GM21717 (cell line): Measurements from ENCODE around the gene HDHD5.

Source experiments
- ATAC-seq: cut with Tn5 transposase; IDR thresholded peaks from one replicate; pipeline ENCODE4 v1.9.1; 2021; ENCODE audit warnings: mild to moderate bottlenecking, moderate library complexity; ENCODE audit not compliant: unreplicated experiment

The HDHD5 gene

DNA sequence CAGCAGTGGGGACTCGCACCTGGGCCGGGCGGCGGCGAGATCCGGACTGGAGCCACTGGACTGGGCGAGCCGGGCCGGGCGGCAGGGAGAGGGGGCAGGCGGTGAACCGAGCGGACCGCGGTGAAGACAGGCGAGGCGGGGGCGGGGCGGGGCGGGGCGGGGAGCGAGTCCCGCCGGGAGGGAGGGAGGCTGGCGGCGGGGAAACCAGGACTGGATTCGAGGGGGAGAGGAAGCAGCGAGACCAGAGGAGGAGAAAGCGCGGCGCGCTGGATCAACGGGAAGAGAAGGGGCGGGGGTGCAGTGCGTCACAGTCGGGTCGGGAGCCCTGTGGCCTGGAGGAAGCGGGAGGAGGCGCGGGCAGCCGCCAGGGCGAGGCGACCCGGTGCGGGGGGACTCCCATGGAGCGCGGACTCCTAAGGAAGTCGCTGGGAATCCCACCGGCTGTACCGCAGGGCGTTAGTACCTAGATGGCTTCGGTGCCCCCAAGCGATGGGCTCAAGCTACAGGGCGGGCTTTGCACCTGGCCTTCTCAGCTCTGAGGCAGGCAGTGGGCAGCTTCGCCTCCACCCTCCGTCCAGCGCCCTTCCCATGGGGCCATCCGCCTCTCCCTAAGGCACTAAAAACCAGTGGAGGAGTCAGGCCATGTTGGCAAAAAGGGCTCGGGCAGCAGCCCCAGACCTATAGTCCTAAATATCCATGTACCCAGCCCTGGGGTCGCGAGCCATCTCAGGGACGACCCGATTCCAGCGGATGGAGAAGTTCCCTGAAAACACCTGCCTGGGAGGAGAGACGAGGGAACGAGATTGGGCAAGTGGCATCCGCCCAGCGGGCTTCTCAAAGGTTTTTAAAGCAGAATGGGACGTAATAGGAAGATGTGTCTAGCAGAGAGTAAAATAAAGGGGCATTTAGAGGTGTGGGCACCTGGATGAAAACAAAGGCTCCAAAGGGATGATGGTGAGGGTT lies 37.6 kb downstream of the HDHD5 start, which contains the start of gene TMEM121B:
Gene TMEM121B (minus strand): TSS at position 128 of the 963 bp plus-strand sequence. CDS start 233 bp downstream, outside the sequence.
- no peak for ATAC-seq

DNA sequence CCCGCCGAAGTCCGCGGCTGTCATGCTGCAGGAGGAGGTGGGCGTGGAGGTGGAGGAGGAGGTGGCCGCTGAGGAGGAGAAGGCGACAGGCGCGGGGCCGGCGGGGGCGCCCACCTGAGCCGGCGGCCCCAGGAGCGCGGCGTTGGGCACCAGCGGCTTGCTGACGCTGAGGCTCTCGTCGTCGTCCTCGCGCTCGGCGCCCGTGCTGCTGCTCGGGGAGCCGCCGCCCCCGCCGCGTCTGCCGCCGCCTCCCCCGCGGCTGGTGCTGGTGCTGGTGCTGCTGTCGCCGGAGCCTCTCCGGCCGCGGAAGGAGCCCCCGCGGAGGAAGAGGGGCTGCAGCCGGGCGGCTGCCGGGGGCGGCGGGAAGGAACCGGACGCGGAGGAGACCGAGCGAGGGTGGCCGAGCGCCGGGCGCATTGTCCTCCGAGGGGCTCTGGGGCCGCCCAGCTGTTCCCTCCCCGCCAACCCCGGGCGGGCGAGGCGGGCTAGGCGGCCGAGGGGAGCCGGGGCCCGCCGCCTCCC lies 38.3 kb downstream of the HDHD5 start:
- no peak for ATAC-seq

GRCh38 chr22:17120281-17120680 lies 38.8 kb downstream of the HDHD5 start:
- ATAC-seq, result no peak

DNA sequence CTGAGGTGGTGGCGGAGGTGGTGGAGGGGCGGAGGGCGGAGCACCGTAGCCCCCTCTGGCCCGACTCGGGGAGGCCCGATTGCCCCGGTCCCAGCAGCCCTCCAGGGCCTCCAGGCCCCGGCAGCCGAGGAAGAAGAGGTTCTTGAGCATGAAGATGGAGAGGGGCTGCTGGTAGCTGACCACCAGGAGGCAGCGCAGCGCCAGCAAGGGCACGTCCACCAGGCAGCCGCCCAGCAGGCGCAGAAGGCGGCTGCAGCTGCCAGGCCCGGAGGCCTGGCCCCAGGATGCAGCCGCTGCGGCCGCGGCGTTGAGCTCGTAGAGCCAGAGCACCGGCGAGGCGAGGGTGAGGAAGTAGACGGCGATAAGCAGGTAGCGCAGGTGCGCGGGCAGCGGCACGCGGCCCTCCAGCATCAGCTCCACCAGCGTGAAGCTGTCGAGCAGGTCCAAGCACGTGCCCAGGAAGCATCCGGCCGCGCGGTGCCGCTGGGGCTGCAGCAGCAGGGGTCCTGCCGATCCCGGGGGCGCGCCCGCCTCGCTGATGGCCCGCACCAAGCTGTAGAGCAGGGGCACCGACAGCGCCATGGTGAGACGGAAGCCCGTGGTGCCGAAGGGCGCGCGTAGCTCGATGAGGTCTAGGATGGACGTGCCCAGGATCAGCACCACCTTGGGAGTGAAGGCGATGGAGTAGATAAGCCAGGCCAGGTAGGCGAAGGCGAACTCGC lies 39.4 kb downstream of the HDHD5 start:
- no peak for ATAC-seq

GRCh38 chr22:17118342-17118741 lies 40.7 kb downstream of the HDHD5 start:
- ATAC-seq, result no peak

DNA sequence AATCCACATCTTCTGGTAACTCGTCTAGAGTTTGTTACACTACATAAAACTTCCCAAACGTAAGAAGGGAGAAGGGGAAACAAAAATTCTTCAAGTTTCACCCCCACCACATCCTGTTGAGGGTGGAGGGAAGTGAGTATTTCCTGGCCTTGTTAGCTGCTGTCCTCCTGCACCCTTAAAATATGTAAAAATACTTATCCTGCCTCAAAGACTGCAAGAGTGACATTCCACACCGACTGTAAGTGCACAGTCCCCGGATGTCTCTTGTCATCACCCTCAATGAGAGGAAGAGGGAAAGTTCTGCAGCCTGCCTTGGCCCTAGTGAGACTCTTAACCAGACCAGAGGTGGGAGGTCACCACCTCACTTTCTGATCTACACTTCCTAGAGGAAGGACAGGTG lies 41.2 kb downstream of the HDHD5 start:
- no peak for ATAC-seq

GRCh38 chr22:17117400-17117799 lies 41.7 kb downstream of the HDHD5 start:
- no peak for ATAC-seq

- no peak for ATAC-seq
Observed at GRCh38 chr22:17116572-17117330, 42.3 kb downstream of the HDHD5 start.

- ATAC-seq, result no peak
Observed at GRCh38 chr22:17115945-17116565, 43.0 kb downstream of the HDHD5 start.

DNA sequence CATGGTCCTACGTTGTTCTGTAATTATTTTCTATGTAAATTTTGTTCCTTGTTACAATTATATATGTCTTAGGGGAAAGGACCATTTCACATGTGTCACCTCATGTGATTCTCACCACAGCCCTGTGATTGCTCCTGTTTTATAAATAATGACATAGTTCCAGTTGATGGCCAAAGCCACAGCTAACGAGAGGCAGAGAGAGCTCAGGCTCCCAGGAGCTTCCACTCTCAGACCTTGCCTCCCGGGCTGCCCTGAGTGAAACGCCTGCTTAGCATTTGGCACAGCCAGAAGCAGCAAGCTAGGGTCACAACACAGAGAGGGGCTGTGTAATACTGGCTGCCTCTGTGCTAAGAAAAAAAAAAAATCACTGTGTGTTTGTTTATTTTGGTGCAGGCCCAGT lies 43.8 kb downstream of the HDHD5 start:
- no peak for ATAC-seq

DNA sequence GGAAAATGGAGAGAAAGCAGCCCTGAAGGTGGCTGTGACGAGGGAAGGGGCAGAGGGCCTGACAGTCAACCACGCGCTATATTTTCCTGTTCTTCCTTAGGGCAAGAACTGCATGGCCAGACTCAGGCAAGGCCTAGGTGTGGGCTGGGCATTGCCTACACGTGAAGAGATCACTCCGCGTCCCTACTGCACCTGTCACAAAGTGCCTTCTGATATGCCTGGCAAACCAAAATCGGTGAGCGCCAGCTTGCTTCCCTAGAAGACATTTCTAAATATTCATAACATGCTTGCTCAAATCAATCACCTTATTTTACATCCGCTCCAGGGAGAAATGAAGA lies 44.2 kb downstream of the HDHD5 start:
- no peak for ATAC-seq

- no peak for ATAC-seq
Observed at GRCh38 chr22:17114173-17114897, 44.7 kb downstream of the HDHD5 start.

- no peak for ATAC-seq
Observed at GRCh38 chr22:17113600-17113999, 45.5 kb downstream of the HDHD5 start.

DNA sequence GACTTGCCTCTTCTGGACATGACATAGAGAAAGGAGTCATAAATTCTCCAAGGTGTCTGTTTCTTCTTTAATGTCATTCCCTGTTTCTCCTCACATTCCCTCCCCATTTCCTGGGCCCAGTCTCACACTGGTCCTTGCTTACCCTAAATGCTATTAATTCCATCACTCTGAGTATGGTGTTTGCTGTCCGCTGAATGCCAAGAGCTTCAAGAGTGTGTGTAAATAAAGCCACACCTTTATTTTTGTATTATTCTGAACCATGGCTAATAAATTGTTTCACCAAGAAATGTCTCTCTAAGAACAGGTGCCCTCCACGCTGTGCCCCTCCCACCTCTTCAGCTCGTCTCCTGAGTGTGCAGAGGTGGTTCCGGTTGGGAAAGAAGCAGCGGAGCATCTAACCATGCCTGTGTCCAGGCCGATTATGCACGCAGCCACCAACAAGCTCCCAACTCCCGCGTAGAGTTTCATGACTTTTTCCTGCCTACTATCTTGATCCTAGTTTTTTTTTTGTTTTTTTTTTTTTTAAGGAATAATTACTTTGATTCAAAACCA lies 46.5 kb downstream of the HDHD5 start:
- ATAC-seq, result no peak

GRCh38 chr22:17110791-17111550 lies 48.1 kb downstream of the HDHD5 start:
- no peak for ATAC-seq

DNA sequence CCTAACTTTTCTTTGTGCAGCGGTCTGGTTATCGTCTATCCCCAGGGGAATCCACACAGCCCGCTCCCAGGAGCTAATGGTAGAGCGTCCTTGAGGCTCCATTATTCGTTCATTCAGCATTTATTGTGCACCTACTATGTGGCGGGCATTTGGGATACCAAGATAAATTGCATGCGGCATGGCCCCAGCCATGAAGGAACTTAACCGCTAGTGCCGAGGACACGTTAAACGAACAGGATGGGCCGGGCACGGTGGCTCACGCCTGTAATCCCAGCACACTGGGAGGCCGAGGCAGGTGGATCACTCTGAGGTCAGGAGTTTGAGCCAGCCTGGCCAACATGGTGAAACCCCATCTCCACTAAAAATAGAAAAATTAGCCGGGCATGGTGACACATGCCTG lies 49.1 kb downstream of the HDHD5 start:
- ATAC-seq, result no peak

- ATAC-seq, result no peak
Observed at GRCh38 chr22:17109113-17109865, 49.8 kb downstream of the HDHD5 start.
